NCI-H146 treated with DMSO at 0.1 percent for 48 hours (cell line): ENCODE results near the gene JRKL.
A peak's percentile ranks its signal among the peaks of the same experiment; 100 is the strongest.

Source experiments
- DNase-seq: peaks from one replicate; lab custom pipeline; 2025; ENCODE audit not compliant: unreplicated experiment; lab: John Stamatoyannopoulos, UW

JRKL gene

DNA sequence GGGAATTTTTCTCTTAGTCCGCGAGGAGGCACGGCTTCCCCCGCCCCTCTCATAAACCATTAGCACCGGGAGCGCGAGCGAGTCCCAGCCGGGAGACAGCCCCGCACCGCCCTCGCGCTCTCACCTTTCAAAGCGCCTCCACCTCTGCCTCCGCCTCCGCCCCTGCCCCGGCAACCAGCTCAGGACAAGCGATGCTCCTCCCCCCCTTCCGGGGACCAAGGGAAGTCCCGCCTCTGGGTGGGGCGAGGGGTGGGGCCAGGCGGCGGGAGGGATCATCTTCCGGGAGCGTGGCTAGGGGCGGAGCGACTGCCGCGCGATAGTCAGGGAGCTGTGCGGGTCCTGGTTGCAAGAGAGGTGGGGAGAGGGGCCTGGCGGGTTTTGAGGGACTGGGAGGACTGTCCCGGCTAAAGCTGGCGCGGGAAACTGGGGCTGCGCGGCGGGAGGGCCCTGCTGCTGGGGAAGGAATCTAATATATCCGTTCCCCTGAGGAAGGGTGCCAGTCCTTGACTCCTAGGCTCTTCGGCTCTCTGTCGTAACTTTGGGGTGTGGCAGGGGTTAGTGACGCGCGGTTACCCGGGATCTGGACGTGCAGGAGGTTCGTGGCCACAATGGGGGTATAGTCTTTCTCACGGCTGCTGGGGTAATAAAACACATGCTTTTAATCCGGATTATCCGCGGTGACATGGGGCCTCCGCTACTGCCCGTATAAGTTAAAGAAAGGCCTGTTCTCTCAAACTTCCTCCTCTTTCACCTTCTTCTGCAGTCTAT lies at the start of gene JRKL, which contains the start of gene CCDC82:
JRKL (plus strand) TSS at position 294 of the 768 bp plus-strand sequence. CDS start 637 bp downstream, outside the sequence.
CCDC82 (minus strand) TSS at position 193 of the 768 bp plus-strand sequence. CDS start 5,165 bp downstream, outside the sequence.
- peak; percentile 86 for DNase-seq

DNA sequence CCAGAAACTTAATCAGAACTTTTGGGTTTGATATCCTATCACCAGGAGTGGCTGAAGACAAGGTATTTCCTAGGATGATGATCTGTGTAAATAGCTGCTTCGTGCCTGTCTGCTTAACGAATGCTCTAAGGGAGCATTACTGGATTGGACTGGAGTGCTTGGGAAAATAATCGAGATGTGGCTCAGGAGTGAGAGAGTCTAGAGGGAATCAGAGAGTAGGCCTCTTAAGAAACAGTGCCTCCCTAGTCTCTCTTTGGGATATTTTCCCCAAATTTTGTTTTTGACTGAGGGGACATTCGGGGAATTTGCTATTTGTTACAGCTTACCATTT lies 49.3 kb upstream of the JRKL start:
- no peak for DNase-seq

DNA sequence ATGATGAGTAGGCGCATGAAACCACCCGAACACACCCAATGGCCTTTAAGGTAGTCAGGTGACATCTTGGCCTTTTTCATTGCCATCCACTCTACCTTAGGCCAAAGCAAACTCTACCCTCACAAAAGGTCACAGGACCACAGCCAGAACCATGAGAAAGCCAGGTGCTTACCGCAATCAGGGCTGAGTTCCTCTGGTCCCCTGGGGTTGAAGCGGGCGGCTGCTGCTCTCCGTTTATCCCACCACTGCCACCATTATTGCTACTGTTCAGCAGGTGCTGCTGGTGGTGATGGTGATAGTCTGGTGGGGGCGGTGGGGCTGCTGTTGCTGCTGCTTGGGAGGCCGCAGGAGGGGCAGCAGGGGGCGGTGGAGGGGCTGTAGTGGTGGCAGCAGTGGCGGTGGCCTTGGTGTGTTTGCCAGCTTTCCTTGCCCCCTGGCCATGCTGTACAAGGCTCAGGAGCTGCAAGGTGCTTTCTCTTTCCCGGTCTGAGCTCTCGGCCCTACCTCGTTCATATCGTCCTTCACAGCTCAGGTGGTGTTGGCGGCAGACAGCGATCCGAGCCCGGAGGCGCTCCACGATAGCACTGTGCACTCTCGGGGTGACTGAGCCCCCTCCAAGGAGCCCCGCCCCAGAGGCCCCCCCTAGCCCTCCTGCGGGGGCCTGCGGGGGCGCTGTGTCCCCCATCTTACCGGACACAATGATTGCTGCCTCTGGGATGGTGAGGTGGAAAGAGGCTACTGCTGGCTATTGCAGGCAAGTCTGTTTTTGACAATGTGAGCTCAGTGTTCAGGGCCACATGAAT lies 48.4 kb upstream of the JRKL start:
- DNase-seq, result peak; percentile 26

DNA sequence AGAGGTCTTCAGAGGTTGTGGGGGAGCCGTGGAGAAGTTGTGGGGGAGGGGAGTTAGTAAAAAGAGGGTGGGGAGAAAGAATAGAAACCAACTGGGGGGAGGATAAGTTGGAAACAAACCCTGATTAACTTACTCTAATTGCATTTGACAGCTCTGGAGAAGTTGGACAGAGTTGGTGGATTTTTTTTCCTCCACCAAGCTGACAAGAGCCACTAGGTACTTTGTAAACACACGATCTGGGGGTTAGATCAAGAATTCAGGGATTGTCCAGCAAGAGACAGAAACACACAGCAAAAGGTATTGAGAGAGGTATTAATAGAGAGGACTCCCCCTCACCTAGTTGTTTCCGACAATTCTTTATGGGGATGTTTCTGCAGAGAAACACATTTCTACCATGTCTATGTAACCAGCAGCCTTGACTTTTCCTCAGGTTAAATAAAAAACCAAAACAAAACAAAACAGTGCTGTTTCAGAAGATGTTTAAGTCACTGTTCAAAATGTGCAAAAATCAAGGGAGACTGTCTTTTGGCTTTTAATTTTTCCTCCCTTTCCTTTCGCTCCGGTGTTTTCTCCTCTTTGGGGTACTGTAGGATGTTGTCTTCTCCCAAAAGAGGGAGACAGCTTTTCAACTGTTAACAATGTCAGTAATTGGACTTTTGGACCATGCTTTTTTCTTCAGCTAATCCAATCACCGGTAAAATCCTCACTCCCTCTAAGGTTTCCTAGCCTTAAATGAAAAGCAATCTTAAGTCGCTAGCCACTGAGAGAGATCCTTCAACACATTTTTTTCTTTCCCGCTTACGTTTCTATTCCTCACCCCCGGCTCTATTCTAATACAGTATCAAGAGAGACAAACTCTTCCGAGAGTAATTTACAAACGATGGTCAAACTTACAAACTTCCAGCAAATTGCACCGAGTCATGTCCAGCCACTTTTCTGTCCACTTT lies 47.5 kb upstream of the JRKL start:
- no peak for DNase-seq

DNA sequence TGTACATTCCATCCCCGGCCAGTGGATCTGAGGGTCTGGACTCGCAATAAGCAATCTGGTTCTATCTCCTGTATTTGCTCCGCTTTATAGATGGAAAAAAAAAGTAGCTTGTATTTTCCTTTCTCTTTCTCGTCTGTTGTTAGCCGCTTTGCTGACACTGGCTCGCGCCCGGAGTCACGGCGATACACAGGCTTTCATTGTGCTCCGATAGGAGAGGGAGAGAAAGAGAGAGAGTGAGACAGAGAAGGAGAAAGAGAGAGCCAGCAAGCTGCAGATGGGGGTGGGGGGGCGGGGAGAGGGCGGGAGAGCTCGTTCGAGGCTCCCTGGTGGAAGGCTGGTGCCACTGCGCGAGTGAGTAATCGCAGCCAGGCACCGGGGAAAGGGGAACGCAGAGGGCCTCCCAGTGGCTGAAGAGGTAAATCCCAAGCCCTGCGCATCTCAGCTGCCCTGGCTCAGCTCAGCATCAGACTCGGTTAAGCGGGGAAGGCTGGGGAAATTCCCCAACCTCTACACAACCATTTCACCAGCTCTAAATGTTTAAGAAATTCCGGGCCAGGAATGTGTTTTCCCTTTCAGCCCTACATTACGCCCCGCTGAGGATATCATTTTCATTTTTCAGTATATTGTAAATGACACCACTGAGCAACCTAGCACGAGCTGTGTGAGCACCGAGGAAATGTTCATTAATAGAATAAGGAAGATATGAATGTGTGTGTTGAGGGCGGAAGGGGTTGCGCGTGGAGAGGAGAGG lies 46.7 kb upstream of the JRKL start, which contains the start of gene MAML2:
MAML2 (minus strand) TSS at position 235 of the 751 bp plus-strand sequence. CDS start 1,300 bp downstream, outside the sequence.
- peak; percentile 56 for DNase-seq

DNA sequence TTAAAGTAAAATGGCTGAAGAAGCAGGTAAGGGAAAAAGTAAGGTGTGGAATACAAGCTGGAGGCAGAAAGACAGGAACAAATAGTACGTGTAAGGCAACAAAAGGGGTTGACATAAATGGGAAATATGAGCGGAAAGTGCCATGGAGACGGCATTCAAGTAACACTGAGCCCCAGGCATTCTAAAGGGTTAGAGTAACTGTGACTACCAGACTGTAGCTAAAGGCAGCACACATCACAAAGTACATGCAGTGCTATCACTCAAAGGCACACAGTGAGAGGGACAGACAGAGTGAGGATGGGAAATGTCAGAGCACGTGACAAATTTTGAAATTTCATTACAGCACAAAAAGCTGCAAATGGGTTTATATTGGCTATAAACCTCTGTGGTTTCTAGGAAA lies 33.0 kb upstream of the JRKL start:
- no peak for DNase-seq

DNA sequence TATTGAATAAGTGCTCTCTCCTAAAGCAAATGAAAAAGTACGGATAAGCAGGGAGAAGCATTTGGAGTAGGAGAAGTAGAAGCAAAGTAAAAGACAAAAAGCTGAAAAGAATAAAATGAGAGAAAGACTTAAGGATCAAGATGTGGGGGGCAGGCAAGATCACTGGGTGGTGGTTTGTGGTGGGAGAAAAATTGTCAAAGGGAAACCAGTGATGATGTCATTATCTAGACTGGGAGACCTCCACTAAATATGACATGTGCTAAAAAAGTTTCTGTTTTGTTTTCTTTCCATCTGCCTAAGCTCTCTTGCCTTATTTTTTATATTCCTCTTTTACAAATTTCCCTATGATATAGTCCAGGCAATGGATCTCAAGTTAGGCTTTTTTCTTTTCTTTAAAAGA lies 32.0 kb upstream of the JRKL start:
- no peak for DNase-seq

DNA sequence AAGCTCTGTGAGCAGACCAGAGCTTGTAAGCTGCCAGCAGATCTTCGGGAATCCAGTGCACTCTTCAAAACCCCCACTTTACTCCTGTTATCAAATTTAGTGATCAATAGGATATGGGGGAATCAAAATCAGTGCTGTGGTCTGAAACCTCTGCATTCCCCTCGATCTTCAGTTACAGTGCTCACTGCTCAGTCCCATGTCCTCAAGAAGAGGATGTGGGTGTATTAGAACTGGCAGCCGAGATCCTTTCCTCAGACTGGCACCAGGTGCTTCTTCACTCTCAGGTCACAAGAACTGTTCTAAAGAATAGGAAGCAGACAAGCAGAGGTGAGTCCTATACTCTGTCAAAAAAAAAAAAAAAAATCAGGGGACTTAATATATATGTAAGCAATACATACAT lies 31.5 kb upstream of the JRKL start:
- no peak for DNase-seq

DNA sequence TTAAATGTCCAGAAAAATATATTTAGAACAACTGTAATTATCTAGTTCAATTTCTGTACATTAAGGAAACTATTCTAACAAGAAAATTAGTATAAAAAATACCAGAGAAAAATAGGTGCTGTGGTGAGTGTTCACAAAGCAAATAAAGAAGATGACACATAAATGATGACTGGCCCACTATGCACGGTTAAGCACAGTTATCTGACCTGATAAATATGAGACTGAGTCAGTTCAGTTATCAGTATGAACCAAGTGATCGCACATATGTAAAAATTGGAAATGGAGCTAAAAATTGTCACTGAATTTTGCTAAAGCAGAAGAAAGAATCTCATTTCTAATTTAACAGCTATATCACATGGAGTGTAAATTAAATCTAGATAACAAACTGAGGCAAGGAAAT lies 28.0 kb upstream of the JRKL start:
- DNase-seq, result no peak

DNA sequence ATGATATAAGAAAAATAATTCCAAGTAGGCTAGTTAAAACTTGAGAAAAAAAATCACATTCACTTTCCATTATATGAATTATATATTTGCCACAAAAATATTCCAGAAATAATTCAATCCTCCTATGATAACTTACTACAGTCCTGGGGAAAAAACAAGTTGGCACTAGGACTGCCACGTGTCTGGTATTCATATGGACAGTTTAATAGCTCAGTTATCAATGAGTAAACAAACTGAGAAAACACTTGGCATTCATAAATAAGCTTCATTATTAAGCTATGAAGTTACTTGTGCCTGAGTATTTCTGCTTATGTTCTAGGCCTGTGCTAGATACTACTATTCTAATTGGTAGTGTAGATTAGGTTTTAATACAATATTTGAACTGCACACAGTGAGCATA lies 24.3 kb upstream of the JRKL start:
- no peak for DNase-seq

DNA sequence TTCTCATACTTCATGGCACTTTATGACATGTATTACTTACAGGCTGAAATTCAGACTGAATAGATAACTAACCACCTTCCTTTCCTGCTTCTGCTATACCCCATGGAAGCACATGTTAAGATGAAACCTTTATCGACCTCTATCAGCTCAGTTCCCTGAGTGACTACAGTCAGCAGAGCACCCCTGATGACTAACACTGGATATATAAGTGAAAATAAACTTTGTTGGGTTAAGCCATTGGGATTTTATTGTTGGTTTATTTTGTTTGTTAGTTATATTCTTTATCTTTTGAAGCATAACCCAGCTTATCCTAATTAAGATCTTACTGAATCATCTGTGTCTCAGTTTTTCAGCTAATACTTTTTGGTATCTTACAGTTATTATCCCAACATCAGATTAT lies 23.8 kb upstream of the JRKL start:
- no peak for DNase-seq

DNA sequence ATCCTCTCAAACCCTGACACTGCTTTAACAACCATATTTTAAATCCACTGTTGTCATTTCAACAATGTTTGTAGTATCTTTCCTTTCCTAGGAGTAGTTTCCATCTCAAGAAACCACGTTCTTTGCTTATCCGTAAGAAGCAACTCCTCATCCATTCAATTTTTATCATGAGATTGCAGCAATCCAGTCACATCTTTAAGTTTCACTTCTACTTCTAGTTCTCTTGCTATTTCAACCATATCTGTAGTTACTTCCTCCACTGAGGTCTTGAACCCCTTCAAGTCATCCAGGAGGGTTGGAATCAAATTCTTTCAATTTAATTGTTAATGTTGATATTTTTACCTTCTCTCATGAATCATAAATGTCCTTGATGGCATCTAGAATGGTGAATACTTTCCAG lies 22.5 kb upstream of the JRKL start:
- no peak for DNase-seq

DNA sequence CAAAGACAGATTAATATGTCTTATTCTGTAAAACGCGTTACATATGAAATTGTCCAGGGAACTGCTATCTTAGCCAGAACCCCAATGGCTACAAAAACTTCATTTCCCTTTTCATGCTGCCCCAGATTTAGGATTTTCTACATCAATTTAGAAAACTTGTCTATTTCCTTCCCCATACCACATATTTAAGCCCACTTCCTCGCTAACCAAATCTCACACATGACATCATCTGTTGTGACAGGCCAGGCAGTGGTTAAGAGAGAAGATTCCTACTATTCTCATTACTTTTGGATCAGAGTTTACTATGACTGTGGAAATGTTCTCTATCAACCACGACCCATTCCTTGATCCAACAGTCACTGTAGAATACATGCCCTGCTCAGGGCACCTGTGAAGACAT lies 16.0 kb upstream of the JRKL start:
- DNase-seq, result no peak

DNA sequence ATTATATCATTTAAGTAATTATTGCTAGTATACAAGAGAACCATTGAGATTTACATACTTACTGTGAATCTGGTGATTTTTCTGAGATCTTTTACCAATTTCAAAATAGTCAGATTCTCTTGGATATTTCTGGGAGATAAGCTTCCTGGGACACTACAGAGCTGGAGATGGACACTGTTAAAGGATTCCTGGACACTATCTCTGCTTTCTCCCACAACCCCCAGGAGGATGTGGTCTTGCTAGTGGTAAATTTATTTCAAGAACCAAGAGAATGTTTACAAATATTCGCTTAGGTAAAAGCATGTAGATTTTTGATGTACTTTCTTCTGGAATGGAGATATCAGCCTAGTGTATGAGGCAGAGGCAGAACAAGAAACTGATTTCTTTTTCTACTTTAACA lies 13.0 kb upstream of the JRKL start:
- DNase-seq, result no peak

DNA sequence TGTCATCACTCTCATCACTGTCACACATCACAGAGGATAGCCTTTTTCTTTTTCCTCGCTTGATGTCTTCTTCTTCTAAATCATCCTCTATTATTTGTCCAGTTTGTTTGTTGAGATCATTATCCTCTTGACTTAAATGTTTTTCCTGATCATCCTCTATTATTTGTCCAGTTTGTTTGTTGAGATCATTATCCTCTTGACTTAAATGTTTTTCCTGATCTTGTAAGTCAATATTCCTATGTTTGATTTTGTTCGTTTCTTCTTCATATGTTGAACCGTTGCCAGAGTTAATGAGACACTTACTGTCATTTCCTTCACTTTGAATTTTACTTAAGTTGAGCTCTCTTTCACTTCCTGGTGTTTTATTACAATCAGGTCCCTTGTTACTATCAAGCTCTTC lies 5.7 kb upstream of the JRKL start:
- DNase-seq, result peak; percentile 76

DNA sequence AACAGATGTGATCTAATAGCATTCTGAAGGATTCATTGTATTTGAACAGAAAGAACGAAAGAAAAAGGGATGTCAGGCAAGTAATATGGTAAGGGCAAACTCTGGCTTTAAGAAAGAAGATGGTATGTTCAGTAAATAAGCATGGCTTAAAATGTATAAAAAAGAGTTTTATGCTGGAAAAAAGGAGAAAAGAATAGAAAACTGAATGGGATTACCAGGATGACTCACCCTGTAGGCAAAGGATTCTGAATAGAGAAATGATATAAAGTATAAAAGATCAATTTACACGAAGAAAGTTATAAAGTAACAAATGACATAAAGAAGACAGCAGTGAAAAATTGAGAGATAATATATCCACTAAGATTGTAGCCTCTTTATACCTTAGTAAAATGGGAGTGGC lies 4.6 kb upstream of the JRKL start:
- no peak for DNase-seq

DNA sequence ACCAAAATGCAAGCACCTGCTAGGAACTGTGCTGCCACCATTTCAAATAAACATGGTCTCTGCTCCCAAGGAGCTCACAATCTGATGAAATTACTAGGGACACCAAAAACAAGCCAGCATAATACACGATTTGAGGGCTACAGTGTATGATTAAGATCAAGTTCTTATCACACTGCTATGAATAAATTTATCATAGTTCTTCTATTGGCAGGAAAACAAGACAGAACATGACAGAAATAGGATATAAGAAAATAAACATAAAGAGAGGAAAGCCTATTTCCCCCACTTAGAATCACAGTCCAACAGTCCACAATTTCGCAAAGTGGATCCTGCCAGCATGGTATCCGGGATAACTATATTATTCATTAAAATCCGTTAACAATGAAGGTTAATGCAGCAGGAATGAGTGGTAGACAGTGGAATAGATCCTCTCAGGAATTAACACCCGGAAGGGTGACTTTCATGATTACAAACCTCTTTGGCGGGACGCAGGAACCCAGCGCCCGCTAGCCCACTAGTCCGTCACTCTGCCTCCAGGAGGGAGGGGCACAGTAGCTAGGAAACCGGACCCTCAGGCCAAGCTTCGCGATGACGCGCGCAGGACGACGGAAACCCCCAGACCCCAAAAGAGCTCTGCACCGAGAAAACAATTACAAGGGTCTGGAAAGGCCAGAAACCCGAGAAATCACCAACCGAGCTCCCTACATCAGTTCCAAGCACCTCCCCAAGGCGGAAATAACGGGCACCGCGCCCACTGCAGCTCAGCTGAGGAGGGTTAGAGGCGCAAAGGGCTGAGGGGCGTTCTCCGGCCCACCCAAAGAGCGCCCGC lies 708 bp upstream of the JRKL start:
- DNase-seq, result peak; percentile 65

DNA sequence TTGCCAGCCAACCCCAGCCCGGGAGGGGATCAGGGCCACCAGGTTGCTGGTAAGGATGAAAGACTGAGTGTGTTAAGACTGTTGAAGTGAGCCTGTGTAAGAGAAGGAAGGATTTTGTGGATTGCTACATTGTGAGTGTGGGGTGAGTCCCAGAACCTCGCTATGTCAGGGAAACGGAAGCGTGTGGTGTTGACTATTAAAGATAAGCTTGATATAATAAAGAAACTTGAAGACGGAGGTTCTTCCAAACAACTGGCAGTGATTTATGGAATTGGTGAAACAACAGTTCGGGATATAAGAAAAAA lies 627 bp downstream of the JRKL start:
- DNase-seq, result no peak

DNA sequence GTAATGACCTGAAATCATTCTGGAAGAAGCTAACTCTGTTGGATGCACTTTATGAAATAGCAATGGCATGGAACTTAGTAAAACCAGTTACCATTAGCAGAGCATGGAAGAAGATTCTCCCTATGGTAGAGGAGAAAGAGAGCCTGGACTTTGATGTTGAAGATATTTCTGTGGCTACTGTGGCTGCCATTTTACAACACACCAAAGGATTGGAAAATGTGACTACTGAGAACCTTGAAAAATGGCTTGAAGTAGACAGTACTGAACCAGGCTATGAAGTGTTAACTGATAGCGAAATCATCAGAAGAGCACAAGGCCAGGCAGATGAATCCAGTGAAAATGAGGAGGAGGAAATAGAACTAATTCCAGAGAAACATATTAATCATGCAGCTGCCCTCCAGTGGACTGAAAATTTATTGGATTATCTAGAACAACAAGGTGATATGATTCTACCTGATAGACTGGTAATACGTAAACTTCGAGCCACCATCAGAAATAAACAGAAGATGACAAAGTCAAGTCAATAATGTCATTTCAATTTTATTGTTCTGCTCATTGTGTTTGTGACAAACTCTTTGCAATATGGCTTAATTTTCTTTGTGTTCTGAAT lies 2.0 kb downstream of the JRKL start:
- no peak for DNase-seq
